GM12878 (cell line): ENCODE results near the gene ODAD2. TPM values are rescaled to one million over a fixed set of nuclear protein-coding genes. Genes with fewer than 3 reads are reported as not detected.

ENCODE experiments used
- ATAC-seq: fragments of 200-7000 bp; cut with Tn5 transposase; 3 replicates; pipeline ENCODE4 v1.9.1; 2020; ENCODE audit warnings: mild to moderate bottlenecking, moderate library complexity
- Bru-seq: library from RNA; stranded (reverse); fragments of 400-500 nt; gene quantifications from one replicate; lab custom pipeline; 2021; lab: Mats Ljungman, UMichigan
- BruChase-seq, 2 experiments: library from RNA; stranded (reverse); fragments of 400-500 nt; gene quantifications; one replicate each; lab custom pipeline; 2021; lab: Mats Ljungman, UMichigan
- BruUV-seq: library from RNA; stranded (reverse); fragments of 400-500 nt; replicated peaks from 2 replicates; lab custom pipeline; 2021; lab: Mats Ljungman, UMichigan
- CTCF ChIA-PET: fragments of 300-600 bp; sonication (Branson Sonifier 250); formaldehyde crosslinking; extraction: SDS; loops from one replicate; lab custom pipeline; 2021; ENCODE audit warnings: inconsistent platforms; lab: Yijun Ruan, JAX
- POLR2A ChIA-PET: fragments of 350-600 bp; formaldehyde crosslinking; extraction: SDS; loops from one replicate; lab custom pipeline; 2021; ENCODE audit warnings: inconsistent platforms; lab: Charles Lee
- RAD21 ChIA-PET: fragments of 300-600 bp; sonication (Branson Sonifier 250); formaldehyde crosslinking; loops from one replicate; lab custom pipeline; 2023; ENCODE audit warnings: antibody characterized with exemption; ENCODE audit not compliant: unreplicated experiment; lab: Charles Lee
- SMC1A ChIA-PET: fragments of 300-600 bp; sonication (Branson Sonifier 250); formaldehyde crosslinking; loops from one replicate; lab custom pipeline; 2023; ENCODE audit not compliant: unreplicated experiment, uncharacterized antibody; lab: Charles Lee
- DNase-seq: peaks from one replicate; pipeline ENCODE4 v3.0.0-alpha.2; 2011; ENCODE audit warnings: low read depth, low spot score
- FAIRE-seq: peaks from 3 replicates; lab custom pipeline; 2011; peaks lifted over from hg19 to GRCh38; lab: Jason Lieb, UNC
- H2AFZ ChIP-seq: 2 replicates; pipeline ENCODE4 v1.6.0; 2011; ENCODE audit warnings: low read depth, low read length, control low read depth; ENCODE audit not compliant: control insufficient read depth
- H3K27ac ChIP-seq: 2 replicates; pipeline ENCODE4 v1.5.1; 2011; ENCODE audit warnings: control low read depth; ENCODE audit not compliant: control insufficient read depth, insufficient read depth
- H3K27me3 ChIP-seq, 2 experiments: replicated peaks in 1 of 2; 2 replicates each; pipeline versions ENCODE4 v1.6.0 to v1.6.1; 2011; ENCODE audit warnings: low read length in 1 of 2; ENCODE audit not compliant: control insufficient read depth in 2 of 2, insufficient read depth in 2 of 2
- H3K36me3 ChIP-seq, 2 experiments: 2 replicates each; pipeline ENCODE4 v1.5.1; 2011; ENCODE audit warnings: low read length in 1 of 2; ENCODE audit not compliant: control insufficient read depth in 2 of 2, insufficient read depth in 2 of 2
- H3K4me1 ChIP-seq: 2 replicates; pipeline ENCODE4 v1.6.1; 2011; ENCODE audit warnings: mild to moderate bottlenecking, low read length, moderate library complexity, mixed read lengths; ENCODE audit not compliant: control insufficient read depth, insufficient read depth
- H3K4me2 ChIP-seq: 2 replicates; pipeline ENCODE4 v1.6.0; 2011; ENCODE audit warnings: control low read depth; ENCODE audit not compliant: control insufficient read depth, insufficient read depth
- H3K4me3 ChIP-seq: fragments of 200-600 bp; sonication (generic); 2 replicates; pipeline ENCODE4 v1.5.1; 2016
- H3K79me2 ChIP-seq: 2 replicates; pipeline ENCODE4 v1.6.0; 2011; ENCODE audit warnings: low read length; ENCODE audit not compliant: control insufficient read depth, insufficient read depth
- H3K9ac ChIP-seq: 2 replicates; pipeline ENCODE4 v1.8.0; 2011; ENCODE audit warnings: low read length, control low read depth, mixed read lengths; ENCODE audit not compliant: control insufficient read depth, insufficient read depth
- H3K9me3 ChIP-seq: replicated peaks from 3 replicates; pipeline ENCODE4 v1.5.1; 2011; ENCODE audit warnings: mild to moderate bottlenecking, low read length; ENCODE audit not compliant: control insufficient read depth, insufficient read depth
- H4K20me1 ChIP-seq: 2 replicates; pipeline ENCODE4 v1.6.0; 2011; ENCODE audit not compliant: control insufficient read depth, insufficient read depth
- FOXM1 ChIP-seq: IDR thresholded peaks from 2 replicates; pipeline ENCODE4 v1.6.1; 2012; ENCODE audit warnings: low read depth, mild to moderate bottlenecking, inconsistent platforms, low read length, moderate library complexity
- MTA2 ChIP-seq: fragments of 450-650 bp; IDR thresholded peaks from 2 replicates; pipeline ENCODE4 v1.6.1; 2016; ENCODE audit warnings: low read depth, mild to moderate bottlenecking, moderate library complexity
- NFIC ChIP-seq: IDR thresholded peaks from 2 replicates; pipeline ENCODE4 v1.6.1; 2012; ENCODE audit warnings: low read depth, mild to moderate bottlenecking, inconsistent platforms, low read length, moderate library complexity
- PAX5 ChIP-seq: IDR thresholded peaks from 2 replicates; pipeline ENCODE4 v1.6.1; 2011; ENCODE audit warnings: low read depth, low read length, borderline replicate concordance
- POLR2AphosphoS5 ChIP-seq: IDR thresholded peaks from 2 replicates; pipeline ENCODE4 v1.6.1; 2011; ENCODE audit warnings: mild to moderate bottlenecking, low read length, inconsistent platforms
- RBBP5 ChIP-seq: fragments of 200-600 bp; sonication (generic); conservative IDR thresholded peaks from 2 replicates; pipeline ENCODE4 v1.6.1; 2016
- RUNX3 ChIP-seq: IDR thresholded peaks from 2 replicates; pipeline ENCODE4 v1.6.1; 2012; ENCODE audit warnings: low read length, inconsistent platforms
- TCF3 ChIP-seq: IDR thresholded peaks from 2 replicates; pipeline ENCODE4 v1.6.1; 2012; ENCODE audit warnings: low read depth, mild to moderate bottlenecking, low read length, borderline replicate concordance; ENCODE audit not compliant: insufficient read depth
- WGBS: methylation state at CpG from one replicate; pipeline ENCODE4 v1.1.6; 2016; ENCODE audit warnings: low lambda C conversion rate; ENCODE audit not compliant: insufficient replicate concordance, insufficient coverage; ENCODE audit errors: missing lambda C conversion rate; 5-methylcytosine and 5-hydroxymethylcytosine counted together
- in situ Hi-C: fragments of 300-500 bp; cut with MboI; formaldehyde crosslinking; loops from 9 replicates; pipeline ENCODE4 v1.14.3; 2018; ENCODE audit warnings: mixed read lengths
- intact Hi-C: fragments of 100-400 bp; cut with micrococcal nuclease; formaldehyde crosslinking; loops from one replicate; pipeline ENCODE4 v1.14.2; 2022; ENCODE audit not compliant: unreplicated experiment
- long read RNA-seq, 2 experiments: library from polyadenylated mRNA; unstranded; transcript quantifications; one replicate each; pipeline ENCODE4 v2.0.0, GENCODE V29; 2019 to 2020
- polyA minus RNA-seq, 3 experiments: library from RNA; depleted of rRNA, polyadenylated mRNA; stranded (reverse); fragments of >200 nt; gene quantifications; 2 replicates each; pipeline ENCODE4 v1.2.3, GENCODE V29; 2011
- polyA plus RNA-seq, 11 experiments: library from polyadenylated mRNA; depleted of rRNA in 4 of 11; unstranded in 6 of 11; stranded (reverse) in 5 of 11; fragments of >200 nt; fragmentation: Nextera tagmentation in 4 of 11; fragmentation: Illumina TruSeq in 1 of 11; extraction: Ambion mirVana in 4 of 11; extraction: Trizol in 1 of 11; gene quantifications; 1 replicate in 1 of 11; 2 replicates in 10 of 11; pipeline versions ENCODE4 v1.2.1 to v1.2.3, GENCODE V29; 2011 to 2016; ENCODE audit warnings: inconsistent platforms in 2 of 11, missing spikeins in 2 of 11, low read depth in 1 of 11
- total RNA-seq, 4 experiments: library from RNA; depleted of rRNA in 3 of 4; stranded (reverse); fragments of >200 nt in 3 of 4; fragmentation: Illumina TruSeq in 1 of 4; extraction: Trizol in 1 of 4; gene quantifications; 2 replicates each; pipeline versions ENCODE4 v1.2.1 to v1.2.3, GENCODE V29; 2013 to 2021
- TF ChIP-seq, protein P1 (sequence below): fragments of 150-350 bp; IDR thresholded peaks from 2 replicates; pipeline ENCODE4 v1.6.1; 2016; ENCODE audit warnings: low read depth, low read length

The ODAD2 gene, protein sequence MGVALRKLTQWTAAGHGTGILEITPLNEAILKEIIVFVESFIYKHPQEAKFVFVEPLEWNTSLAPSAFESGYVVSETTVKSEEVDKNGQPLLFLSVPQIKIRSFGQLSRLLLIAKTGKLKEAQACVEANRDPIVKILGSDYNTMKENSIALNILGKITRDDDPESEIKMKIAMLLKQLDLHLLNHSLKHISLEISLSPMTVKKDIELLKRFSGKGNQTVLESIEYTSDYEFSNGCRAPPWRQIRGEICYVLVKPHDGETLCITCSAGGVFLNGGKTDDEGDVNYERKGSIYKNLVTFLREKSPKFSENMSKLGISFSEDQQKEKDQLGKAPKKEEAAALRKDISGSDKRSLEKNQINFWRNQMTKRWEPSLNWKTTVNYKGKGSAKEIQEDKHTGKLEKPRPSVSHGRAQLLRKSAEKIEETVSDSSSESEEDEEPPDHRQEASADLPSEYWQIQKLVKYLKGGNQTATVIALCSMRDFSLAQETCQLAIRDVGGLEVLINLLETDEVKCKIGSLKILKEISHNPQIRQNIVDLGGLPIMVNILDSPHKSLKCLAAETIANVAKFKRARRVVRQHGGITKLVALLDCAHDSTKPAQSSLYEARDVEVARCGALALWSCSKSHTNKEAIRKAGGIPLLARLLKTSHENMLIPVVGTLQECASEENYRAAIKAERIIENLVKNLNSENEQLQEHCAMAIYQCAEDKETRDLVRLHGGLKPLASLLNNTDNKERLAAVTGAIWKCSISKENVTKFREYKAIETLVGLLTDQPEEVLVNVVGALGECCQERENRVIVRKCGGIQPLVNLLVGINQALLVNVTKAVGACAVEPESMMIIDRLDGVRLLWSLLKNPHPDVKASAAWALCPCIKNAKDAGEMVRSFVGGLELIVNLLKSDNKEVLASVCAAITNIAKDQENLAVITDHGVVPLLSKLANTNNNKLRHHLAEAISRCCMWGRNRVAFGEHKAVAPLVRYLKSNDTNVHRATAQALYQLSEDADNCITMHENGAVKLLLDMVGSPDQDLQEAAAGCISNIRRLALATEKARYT
- not detected in 2 replicates for total RNA-seq (2013; cell fraction: nucleolus; rRNA removed)
- total RNA-seq (2014; rRNA removed): not detected in 2 replicates
- total RNA-seq (2014; rRNA removed; fragmentation: Illumina TruSeq; extraction: Trizol): not detected in 2 replicates
- not detected in 2 replicates for total RNA-seq (2021)
- polyA plus RNA-seq (2011; ENCODE audit: low read depth): not detected
- polyA plus RNA-seq (2011; rRNA removed): 0.03 TPM in 1 of 2 replicates, not detected in the other
- not detected in 2 replicates for polyA plus RNA-seq (2011; cell fraction: cytosol; rRNA removed)
- polyA plus RNA-seq (2011; cell fraction: nucleus; rRNA removed): 0.03 TPM in 1 of 2 replicates, not detected in the other
- polyA plus RNA-seq (2012): not detected in 2 replicates
- not detected in 2 replicates for polyA plus RNA-seq (2014; fragmentation: Illumina TruSeq; extraction: Trizol)
- polyA plus RNA-seq (2014; fragmentation: Nextera tagmentation; extraction: Ambion mirVana): not detected
- polyA plus RNA-seq (2014; rRNA removed): not detected in 2 replicates
- polyA plus RNA-seq (2016; fragmentation: Nextera tagmentation; extraction: Ambion mirVana): not detected
- polyA minus RNA-seq (2011; rRNA and poly(A)+ RNA removed): 0.10 TPM in 1 of 2 replicates, not detected in the other
- not detected in 2 replicates for polyA minus RNA-seq (2011; cell fraction: cytosol; rRNA and poly(A)+ RNA removed)
- not detected in 2 replicates for polyA minus RNA-seq (2011; cell fraction: nucleus; rRNA and poly(A)+ RNA removed)
- percentile 2 among the genes with signal in this experiment for Bru-seq, nascent RNA
- BruChase-seq, experiment 1, labeled RNA remaining after a 6-hour chase: percentile 2 among the genes with signal in this experiment
- BruChase-seq, experiment 2, labeled RNA remaining after a 2-hour chase: percentile 3 among the genes with signal in this experiment
- long read RNA-seq, experiment 1: 0 reads
- long read RNA-seq, experiment 2, partial matches to known transcripts: 0 of 1 reads
- long read RNA-seq, experiment 2, other reads (novel, unspliced or antisense): 1 of 1 reads

DNA sequence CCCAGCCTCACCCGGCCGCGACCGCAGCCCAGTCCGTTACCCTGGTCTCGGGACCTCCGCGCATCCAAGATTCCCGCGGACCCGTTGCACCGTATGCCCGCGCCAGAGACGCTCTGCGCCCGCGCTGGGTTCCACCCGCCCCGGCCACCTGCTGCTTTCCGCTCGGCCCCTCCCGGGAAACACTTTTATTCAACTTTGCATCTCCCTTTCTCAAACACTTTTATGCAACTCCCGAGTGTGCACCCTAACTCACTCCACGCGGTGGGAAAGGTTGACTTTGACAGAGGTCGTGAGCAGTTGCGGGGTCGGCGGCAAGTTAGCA lies at the start of gene ODAD2:
TSS of gene ODAD2 (minus strand) at position 126 of the 322 bp plus-strand sequence. CDS start 3,937 bp downstream, outside the sequence.
- ChIA-PET RAD21 (no interaction called here), CTCF (no interaction called here), POLR2A (no interaction called here), SMC1A (no interaction called here)
- no peak within 1 kb of the TSS for H3K4me2 ChIP-seq
- no peaks in the 10 kb centered on the region for H3K4me1 ChIP-seq
- no peak for ATAC-seq
- H2AFZ ChIP-seq: no peak within 1 kb of the TSS
- in situ Hi-C loops (no loop called here), intact Hi-C loops (no loop called here)
- TF ChIP-seq RBBP5 (no peak), TCF3 (no peak), NFIC (no peak), PAX5 (no peak), FOXM1 (no peak), MTA2 (no peak), POLR2AphosphoS5 (no peak), RUNX3 (no peak)
- TF ChIP-seq, protein P1, sequence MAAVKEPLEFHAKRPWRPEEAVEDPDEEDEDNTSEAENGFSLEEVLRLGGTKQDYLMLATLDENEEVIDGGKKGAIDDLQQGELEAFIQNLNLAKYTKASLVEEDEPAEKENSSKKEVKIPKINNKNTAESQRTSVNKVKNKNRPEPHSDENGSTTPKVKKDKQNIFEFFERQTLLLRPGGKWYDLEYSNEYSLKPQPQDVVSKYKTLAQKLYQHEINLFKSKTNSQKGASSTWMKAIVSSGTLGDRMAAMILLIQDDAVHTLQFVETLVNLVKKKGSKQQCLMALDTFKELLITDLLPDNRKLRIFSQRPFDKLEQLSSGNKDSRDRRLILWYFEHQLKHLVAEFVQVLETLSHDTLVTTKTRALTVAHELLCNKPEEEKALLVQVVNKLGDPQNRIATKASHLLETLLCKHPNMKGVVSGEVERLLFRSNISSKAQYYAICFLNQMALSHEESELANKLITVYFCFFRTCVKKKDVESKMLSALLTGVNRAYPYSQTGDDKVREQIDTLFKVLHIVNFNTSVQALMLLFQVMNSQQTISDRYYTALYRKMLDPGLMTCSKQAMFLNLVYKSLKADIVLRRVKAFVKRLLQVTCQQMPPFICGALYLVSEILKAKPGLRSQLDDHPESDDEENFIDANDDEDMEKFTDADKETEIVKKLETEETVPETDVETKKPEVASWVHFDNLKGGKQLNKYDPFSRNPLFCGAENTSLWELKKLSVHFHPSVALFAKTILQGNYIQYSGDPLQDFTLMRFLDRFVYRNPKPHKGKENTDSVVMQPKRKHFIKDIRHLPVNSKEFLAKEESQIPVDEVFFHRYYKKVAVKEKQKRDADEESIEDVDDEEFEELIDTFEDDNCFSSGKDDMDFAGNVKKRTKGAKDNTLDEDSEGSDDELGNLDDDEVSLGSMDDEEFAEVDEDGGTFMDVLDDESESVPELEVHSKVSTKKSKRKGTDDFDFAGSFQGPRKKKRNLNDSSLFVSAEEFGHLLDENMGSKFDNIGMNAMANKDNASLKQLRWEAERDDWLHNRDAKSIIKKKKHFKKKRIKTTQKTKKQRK: no peak
- BruUV-seq: no TSS peak
- no peak within 1 kb of the TSS for H3K9ac ChIP-seq
- no peak within 1 kb of the TSS for H3K4me3 ChIP-seq
- FAIRE-seq: no peak
- no peaks in the 10 kb centered on the region for H4K20me1 ChIP-seq
- no peak for DNase-seq
- H3K27ac ChIP-seq: no peak within 1 kb of the TSS
- H3K27me3 ChIP-seq: peaks cover 3 to 6% of the 10 kb centered on the region in 2 experiments; a peak in 3 of 4 replicates
- no peaks in the 10 kb centered on the region for H3K9me3 ChIP-seq
- H3K79me2 ChIP-seq: no peaks in the 10 kb centered on the region
- H3K36me3 ChIP-seq: no peaks in the 10 kb centered on the region
- WGBS: 20% methylated on average over 30 of the region's 30 CpGs
